Omental fat pad (tissue), 4 donors: ENCODE measurements around the gene GKN2. TPM values are rescaled to one million over a fixed set of nuclear protein-coding genes. Genes with fewer than 3 reads are reported as not detected.
"Not testable (repeated sequence)": the region's sequence is repeated elsewhere in the genome, so short reads cannot be mapped to it uniquely, and the experiment has no call there.

ENCODE experiments used
- ATAC-seq: fragments of 150-250 bp; one replicate; pipeline ENCODE4 v1.9.1; 2016; ENCODE audit warnings: mild to moderate bottlenecking, moderate library complexity; ENCODE audit not compliant: low FRiP score
- DNase-seq: peaks from one replicate; pipeline ENCODE4 v3.0.0-alpha.2; 2019; ENCODE audit warnings: low spot score
- CTCF ChIP-seq, 3 donors: fragments of 450-650 bp; IDR thresholded peaks; one replicate each; pipeline ENCODE4 v1.5.1; 2016 to 2017; ENCODE audit warnings: antibody characterized with exemption in 3 of 3, mild to moderate bottlenecking in 3 of 3, moderate library complexity in 2 of 3
- total RNA-seq, 4 donors: library from RNA; depleted of rRNA; stranded (reverse); fragments of >200 nt; gene quantifications; one replicate each; pipeline ENCODE4 v1.1.0, GENCODE V29; 2016

Gene GKN2
- total RNA-seq, 4 donors from 2014 or later, result not detected

GRCh38 chr2:68901561-68901960 lies 51.1 kb downstream of the GKN2 start:
- DNase-seq (no peak), ATAC-seq (no peak)
- no peak for TF ChIP-seq CTCF (IDR thresholded peaks at IDR 0.05)

GRCh38 chr2:68901199-68901514 lies 51.5 kb downstream of the GKN2 start:
- no peak for TF ChIP-seq CTCF (IDR thresholded peaks at IDR 0.05)
- DNase-seq (no peak), ATAC-seq (no peak)

- DNase-seq, result no peak
- no peak for ATAC-seq
- no peak for TF ChIP-seq CTCF (IDR thresholded peaks at IDR 0.05)
These were observed 52.0 kb downstream of the GKN2 start for GRCh38 chr2:68900496-68901198.

- DNase-seq, ATAC-seq: not testable (repeated sequence)
These were observed 56.7 kb downstream of the GKN2 start for GRCh38 chr2:68895981-68896380.

Other genes starting within 250 kb of the GKN2 start
- 10 to 100 TPM in 2 of 4 donors, 1 to 10 TPM in 2; 6.1 to 40.8 (median 11.7) TPM for gene ARHGAP25, start 218.1 kb downstream of the GKN2 start, total RNA-seq
- not detected for gene BMP10, start 81.5 kb downstream of the GKN2 start, total RNA-seq
- gene GKN1, start 21.7 kb upstream of the GKN2 start, total RNA-seq, result not detected
- 10 to 100 TPM; 27.7 to 49.1 (median 37.1) TPM for gene ANTXR1, start 60.3 kb upstream of the GKN2 start, total RNA-seq